NT2/D1 (cell line): ENCODE results near the gene DNMT3B.

Experiments used
- YY1 ChIP-seq: IDR thresholded peaks from 2 replicates; pipeline ENCODE4 v1.6.1; 2011; ENCODE audit not compliant: insufficient read length, insufficient read depth
- ZNF274 ChIP-seq: IDR thresholded peaks from 2 replicates; pipeline ENCODE4 v1.6.1; 2011; ENCODE audit warnings: mild to moderate bottlenecking, low read depth, low read length

DNA sequence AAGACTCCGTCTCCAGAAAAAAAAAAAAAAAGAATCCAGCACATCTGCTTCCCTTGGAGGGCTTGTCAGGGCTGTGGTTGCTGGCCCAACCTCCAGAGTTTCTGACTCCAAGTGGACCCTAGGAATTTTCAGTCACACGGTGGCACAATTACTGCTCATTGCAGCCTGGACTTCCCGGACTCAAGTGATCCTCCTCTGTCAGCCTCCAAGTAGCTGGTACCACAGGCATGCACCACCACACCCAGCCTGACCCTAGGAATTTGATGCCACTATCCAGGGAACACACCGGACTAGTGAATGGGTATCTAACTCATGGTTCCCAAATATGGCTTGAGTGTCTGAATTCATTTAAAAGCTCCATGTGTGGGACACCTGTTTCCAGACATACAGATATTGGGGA lies 47.7 kb downstream of the DNMT3B start:
- TF ChIP-seq YY1 (no peak), ZNF274 (no peak)
